ENCODE data around the gene SCN1A.

Gene SCN1A

GRCh38 chr2:165961818-165962217, 166.0 kb downstream of the SCN1A start:
- DNase-seq = no peak

GRCh38 chr2:165959371-165959770, 168.4 kb downstream of the SCN1A start:
- no peak for DNase-seq

GRCh38 chr2:165958313-165958960, 169.4 kb downstream of the SCN1A start:
- no peak for DNase-seq

GRCh38 chr2:165957030-165957675, 170.7 kb downstream of the SCN1A start:
- no peak for DNase-seq

- DNase-seq = peak; percentile 97
Observed at GRCh38 chr2:165953655-165954606, 173.9 kb downstream of the SCN1A start, which contains the start of gene TTC21B. Gene TTC21B (minus strand): TSS chr2:165953776. CDS start chr2:165953705, 71 bp downstream.

GRCh38 chr2:165953306-165953654, 174.5 kb downstream of the SCN1A start:
- DNase-seq = no peak

- no peak for DNase-seq
Observed at GRCh38 chr2:165952741-165953211, 175.0 kb downstream of the SCN1A start.

GRCh38 chr2:165952085-165952484, 175.7 kb downstream of the SCN1A start:
- DNase-seq = no peak

GRCh38 chr2:165950438-165950837, 177.4 kb downstream of the SCN1A start:
- DNase-seq = no peak

GRCh38 chr2:165941827-165942226, 186.0 kb downstream of the SCN1A start:
- no peak for DNase-seq

- DNase-seq = no peak
Observed at GRCh38 chr2:165938237-165938636, 189.6 kb downstream of the SCN1A start.

Measured in right hindlimb (tissue), 1 donor.